ENCODE results near the gene GPX7. TPM values are rescaled to one million over a fixed set of nuclear protein-coding genes. Genes with fewer than 3 reads are reported as not detected.

Gene GPX7
- total and polyA plus RNA-seq, 2 of the 4 experiments (the other 2 are of a cell fraction): 3.4 to 3.8 TPM

DNA sequence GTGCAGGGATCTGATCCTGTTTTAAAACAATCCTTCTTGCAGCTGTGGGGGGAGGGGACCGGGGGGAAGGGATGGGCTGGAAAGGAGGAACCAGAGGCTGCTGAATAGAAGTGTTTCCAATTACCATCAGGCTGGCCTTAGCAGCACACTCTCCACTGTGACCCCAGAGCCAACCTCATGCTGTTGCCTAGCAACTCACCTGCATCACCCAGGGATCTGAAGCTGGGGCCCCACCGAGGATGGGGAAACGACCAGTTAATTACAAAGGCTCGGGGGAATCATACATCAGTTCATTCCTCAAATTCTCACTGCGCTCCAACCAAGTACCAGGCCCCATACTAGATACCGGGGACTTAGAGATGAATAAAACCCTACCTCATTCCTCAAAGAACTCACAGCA is 11.9 kb upstream of the GPX7 start:
- Histone ChIP-seq H3K79me1 (ENCODE audit: low read depth in 1 of 2, low read length in 2 of 2) (no peaks in the 10 kb centered on the region), H3K27me3 (ENCODE audit: control insufficient read depth, insufficient read depth, low read length) (peaks cover 18% of the 10 kb centered on the region), H2BK15ac (ENCODE audit: low read depth, low read length) (no peak overlapping the region), H3K9me1 (ENCODE audit: insufficient read depth, low read length) (no peaks in the 10 kb centered on the region), H4K91ac (ENCODE audit: insufficient read depth, low read depth, low read length) (no peak overlapping the region), H3K56ac (ENCODE audit: extremely low read depth, insufficient read depth, low read length) (no peak overlapping the region), H4K20me1 (ENCODE audit: insufficient read depth, low read length) (no peaks in the 10 kb centered on the region), H3K9me3 (ENCODE audit: control insufficient read depth, insufficient read depth, low read length) (no peaks in the 10 kb centered on the region), H3K4me1 (ENCODE audit: control insufficient read depth, insufficient read depth, low read length) (peaks cover 1% of the 10 kb centered on the region; the same call in 1 of the 2 replicates), H2AK9ac (replicated peaks; ENCODE audit: low read depth, low read length, poor library complexity) (no peak overlapping the region), H3K36me3 (ENCODE audit: control insufficient read depth, insufficient read depth, low read length) (no peaks in the 10 kb centered on the region), H3K23ac (ENCODE audit: low read depth, low read length) (no peak overlapping the region), H3K4me3 (ENCODE audit: insufficient read depth, low read depth, low read length) (no peak overlapping the region), H4K8ac (ENCODE audit: low read depth in 2 of 2, low read length in 2 of 2) (no peak overlapping the region), H2AK5ac (ENCODE audit: low read depth, low read length) (no peak overlapping the region), H2AFZ (replicated peaks; ENCODE audit: low read length, poor library complexity) (no peak overlapping the region), H3K4me2 (ENCODE audit: low read depth, low read length) (no peak overlapping the region), H3K18ac (ENCODE audit: low read depth, low read length) (no peak overlapping the region), H2BK5ac (ENCODE audit: low read depth, low read length, poor library complexity, severe bottlenecking) (no peak overlapping the region), H2BK20ac (ENCODE audit: low read depth, low read length) (no peak overlapping the region), H3K14ac (replicated peaks; ENCODE audit: low read depth, low read length) (no peak overlapping the region), H3K27ac (ENCODE audit: insufficient read depth, low read length) (no peak overlapping the region), H3K4ac (ENCODE audit: low read depth, low read length) (no peak overlapping the region), H4K5ac (ENCODE audit: low read depth, low read length) (no peak overlapping the region), H3K9ac (ENCODE audit: low read depth, low read length) (no peak overlapping the region), H2BK120ac (ENCODE audit: low read depth, low read length) (no peak overlapping the region)
- in situ Hi-C loops (cut with MboI; ENCODE audit: low sequenced_read_pairs) (no loop called here), intact Hi-C loops (cut with micrococcal nuclease) (no loop called here), dilution Hi-C loops (cut with HindIII; ENCODE audit: low sequenced_read_pairs, unreplicated experiment) (no loop called here)
- ChIA-PET POLR2A (ENCODE audit: unreplicated experiment) (no interaction called here), CTCF (interaction anchor here (0.6 kb wide), 1 partner anchor 870 kb away, joined by 5 read pairs; no protein-coding TSS in a partner anchor)
- TF ChIP-seq RFX5 (IDR thresholded peaks at IDR 0.05; ENCODE audit: low read depth, low read length): no peak
- no peak for TF ChIP-seq POLR2A (IDR thresholded peaks at IDR 0.05; ENCODE audit: low read depth, low read length)
- TF ChIP-seq MAFK (IDR thresholded peaks at IDR 0.05; ENCODE audit: low read depth, low read length): no peak
- TF ChIP-seq, protein P1, sequence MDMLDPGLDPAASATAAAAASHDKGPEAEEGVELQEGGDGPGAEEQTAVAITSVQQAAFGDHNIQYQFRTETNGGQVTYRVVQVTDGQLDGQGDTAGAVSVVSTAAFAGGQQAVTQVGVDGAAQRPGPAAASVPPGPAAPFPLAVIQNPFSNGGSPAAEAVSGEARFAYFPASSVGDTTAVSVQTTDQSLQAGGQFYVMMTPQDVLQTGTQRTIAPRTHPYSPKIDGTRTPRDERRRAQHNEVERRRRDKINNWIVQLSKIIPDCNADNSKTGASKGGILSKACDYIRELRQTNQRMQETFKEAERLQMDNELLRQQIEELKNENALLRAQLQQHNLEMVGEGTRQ (IDR thresholded peaks at IDR 0.05; ENCODE audit: low read depth, low read length): no peak
- no peak for TF ChIP-seq CEBPB (IDR thresholded peaks at IDR 0.05; ENCODE audit: low read depth, low read length)
- no peak for TF ChIP-seq ELK1 (IDR thresholded peaks at IDR 0.05; ENCODE audit: borderline replicate concordance, low read depth, low read length)
- TF ChIP-seq RCOR1 (IDR thresholded peaks at IDR 0.05; ENCODE audit: insufficient replicate concordance, low read length): no peak
- TF ChIP-seq BHLHE40 (IDR thresholded peaks at IDR 0.05; ENCODE audit: low read depth, low read length): no peak
- TF ChIP-seq RAD21 (IDR thresholded peaks at IDR 0.05; ENCODE audit: low read length): no peak
- no peak for TF ChIP-seq SMC3 (IDR thresholded peaks at IDR 0.05; ENCODE audit: low read depth, low read length)
- no peak for TF ChIP-seq MXI1 (IDR thresholded peaks at IDR 0.05; ENCODE audit: borderline replicate concordance, low read depth, low read length)
- TF ChIP-seq MAZ (IDR thresholded peaks at IDR 0.05; ENCODE audit: borderline replicate concordance, low read depth, low read length): no peak
- TF ChIP-seq FOS (IDR thresholded peaks at IDR 0.05; ENCODE audit: low read depth, low read length): no peak
- no peak for TF ChIP-seq CTCF (conservative IDR thresholded peaks at IDR 0.05; ENCODE audit: low read depth, low read length)
- no peak for TF ChIP-seq NFE2L2 (IDR thresholded peaks at IDR 0.05; ENCODE audit: low read depth, low read length)
- no peak for TF ChIP-seq CHD1 (IDR thresholded peaks at IDR 0.05; ENCODE audit: low read depth, low read length)
- ATAC-seq (ENCODE audit: low read depth) (no peak), DNase-seq (no peak)
- BruUV-seq (replicated peaks): no TSS peak
- no CpG with 5 or more reads among the region's 6 CpGs for WGBS, 2 experiments (ENCODE audit: extremely low coverage in 2 of 2, insufficient read length in 1 of 2)
